Globus pallidus (tissue), 1 donor: ENCODE results near the gene CCNL1.
"Not testable (repeated sequence)": the region's sequence is repeated elsewhere in the genome, so short reads cannot be mapped to it uniquely, and the experiment has no call there.

ENCODE experiments used
- DNase-seq: peaks from one replicate; pipeline ENCODE4 v3.0.0-alpha.2; 2015; ENCODE audit warnings: low spot score

CCNL1 gene

GRCh38 chr3:157103280-157103679 is 56.7 kb downstream of the CCNL1 start:
- no peak for DNase-seq

GRCh38 chr3:157102595-157102994 is 57.4 kb downstream of the CCNL1 start:
- DNase-seq = not testable (repeated sequence)

DNA sequence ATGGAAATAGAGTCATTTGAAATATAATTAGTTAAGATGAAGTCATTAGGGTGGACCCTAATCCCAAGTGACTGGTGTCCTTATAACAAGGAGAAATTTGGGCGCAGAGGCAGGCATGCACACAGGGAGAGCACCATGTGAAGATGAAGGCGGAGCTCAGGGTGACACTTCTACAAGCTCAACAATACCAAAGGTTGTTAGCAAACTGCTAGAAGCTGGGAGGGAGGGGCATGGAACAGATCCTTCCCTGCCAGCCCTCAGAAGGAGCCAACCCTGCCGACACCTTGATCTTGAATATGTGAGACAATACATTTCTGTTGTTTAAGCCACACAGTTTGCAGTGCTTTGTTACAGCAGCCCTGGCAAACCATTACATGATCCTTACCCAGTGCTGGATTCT is 57.8 kb downstream of the CCNL1 start:
- DNase-seq = no peak

- DNase-seq = no peak
Observed at GRCh38 chr3:157101486-157101885, 58.5 kb downstream of the CCNL1 start.

GRCh38 chr3:157100608-157101396 is 59.1 kb downstream of the CCNL1 start:
- DNase-seq = no peak

- DNase-seq = no peak
Observed at GRCh38 chr3:157100096-157100477, 59.9 kb downstream of the CCNL1 start.

- no peak for DNase-seq
Observed at GRCh38 chr3:157099326-157100095, 60.4 kb downstream of the CCNL1 start.

- no peak for DNase-seq
Observed at GRCh38 chr3:157098823-157099185, 61.1 kb downstream of the CCNL1 start.

DNA sequence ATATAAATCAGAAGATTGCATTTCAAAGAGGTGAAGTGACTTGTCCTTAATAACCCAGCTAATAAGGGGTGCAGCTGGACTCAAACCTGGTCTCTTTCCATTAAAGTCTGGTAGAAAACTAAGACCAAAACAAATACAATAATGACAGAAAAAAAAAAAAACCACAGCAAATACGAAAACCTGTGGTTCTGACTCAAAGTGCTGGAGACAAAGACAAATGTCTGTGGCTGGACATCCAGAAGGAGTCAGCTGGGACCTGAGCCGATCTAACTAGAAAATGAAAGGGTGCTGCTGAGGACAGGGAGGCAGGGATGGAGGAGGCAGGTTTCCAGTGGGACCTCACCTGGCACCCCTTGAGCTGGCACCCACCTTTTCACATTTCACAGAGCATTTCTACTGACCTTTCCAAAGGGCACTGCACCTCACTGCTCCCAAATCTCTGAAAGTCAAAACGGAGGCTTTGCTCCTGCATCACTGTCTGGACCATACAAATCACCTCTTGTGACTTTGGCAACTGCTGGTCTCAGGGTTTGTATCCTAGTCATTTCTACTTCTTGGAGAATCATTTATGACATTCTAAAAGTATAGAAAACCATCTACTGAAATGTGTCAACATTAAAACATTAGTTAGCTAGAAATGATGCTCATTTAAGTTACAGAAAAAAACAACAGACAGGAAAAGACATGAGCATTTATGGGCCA is 61.7 kb downstream of the CCNL1 start:
- DNase-seq = no peak
